Left lung (tissue), 10 donors: Measurements from ENCODE around the gene PITPNM3. TPM values are rescaled to one million over a fixed set of nuclear protein-coding genes. Genes with fewer than 3 reads are reported as not detected.

ENCODE experiments used
- ATAC-seq: fragments of 200-7000 bp; cut with Tn5 transposase; one replicate; pipeline ENCODE4 v1.9.1; 2020; ENCODE audit warnings: moderate library complexity
- DNase-seq, 4 donors: peaks; one replicate each; pipeline ENCODE4 v3.0.0-alpha.2; 2013 to 2020
- H3K27ac ChIP-seq, 2 donors: fragments of 200-600 bp; sonication (generic) in 1 of 2; one replicate each; pipeline versions ENCODE4 v1.5.0 to v1.8.0; 2020 to 2021
- H3K27me3 ChIP-seq, 2 donors: fragments of 200-600 bp; sonication (generic) in 1 of 2; one replicate each; pipeline versions ENCODE4 v1.5.0 to v1.8.0; 2020 to 2021
- H3K36me3 ChIP-seq, 2 donors: fragments of 200-600 bp; sonication (generic) in 1 of 2; one replicate each; pipeline versions ENCODE4 v1.5.0 to v1.8.0; 2020 to 2021
- H3K4me1 ChIP-seq, 2 donors: fragments of 200-600 bp; one replicate each; pipeline ENCODE4 v1.8.0; 2021
- H3K4me3 ChIP-seq, 2 donors: fragments of 200-600 bp; sonication (generic) in 1 of 2; one replicate each; pipeline versions ENCODE4 v1.5.0 to v1.8.0; 2020 to 2021; ENCODE audit warnings: mild to moderate bottlenecking in 1 of 2
- H3K9me3 ChIP-seq, 2 donors: fragments of 200-600 bp; sonication (generic) in 1 of 2; one replicate each; pipeline versions ENCODE4 v1.5.0 to v1.8.0; 2020 to 2021
- CTCF ChIP-seq, 2 donors: fragments of 200-600 bp; sonication (generic) in 1 of 2; IDR thresholded peaks; one replicate each; pipeline versions ENCODE4 v1.5.0 to v1.8.0; 2021; ENCODE audit warnings: antibody characterized with exemption in 2 of 2
- intact Hi-C, 2 donors: fragments of 100-400 bp; cut with DNase I; formaldehyde crosslinking; loops; one replicate each; pipeline versions ENCODE4 v1.11.2 to v1.14.2; 2022
- polyA plus RNA-seq, 6 donors: library from polyadenylated mRNA; unstranded; fragments of 120-200 nt; gene quantifications; one replicate each; pipeline ENCODE4 v1.2.1, GENCODE V29; 2013; ENCODE audit not compliant: insufficient read length in 6 of 6
- total RNA-seq, 2 donors: library from RNA; stranded (reverse); fragmentation: NEBNext Ultra II Directional; extraction: Animal tissue kit (Norgen Biotek cat#: 25700); gene quantifications; one replicate each; pipeline ENCODE4 v1.2.1, GENCODE V29; 2021
- donor health status: DM: no; HTN: yes; CAD: no.
- donor health status: DM: no; HTN: no; CAD: no.

Gene PITPNM3
- total and polyA plus RNA-seq, 8 donors = 3.6 to 13.8 (median 5.8) TPM

- intact Hi-C loops = no loop called here
- peaks cover 0 to 3% of the 10 kb centered on the region in 2 donors for H3K4me1 ChIP-seq
- DNase-seq (no peak), ATAC-seq (no peak)
- TF ChIP-seq CTCF (IDR thresholded peaks at IDR 0.05) = no peak
- H3K36me3 ChIP-seq = no peaks in the 10 kb centered on the region
- H3K27ac ChIP-seq = no peak overlapping the region
- no peaks in the 10 kb centered on the region for H3K27me3 ChIP-seq
- no peak overlapping the region for H3K4me3 ChIP-seq
- no peaks in the 10 kb centered on the region for H3K9me3 ChIP-seq
These were observed 48.3 kb downstream of the PITPNM3 start for GRCh38 chr17:6508016-6508415.

- no peaks in the 10 kb centered on the region for H3K9me3 ChIP-seq
- H3K27ac ChIP-seq = no peak overlapping the region
- ATAC-seq (peak; percentile 73), DNase-seq (no peak)
- peaks cover 0 to 3% of the 10 kb centered on the region in 2 donors for H3K4me1 ChIP-seq
- no peak overlapping the region for H3K4me3 ChIP-seq
- no peak for TF ChIP-seq CTCF (IDR thresholded peaks at IDR 0.05)
- H3K36me3 ChIP-seq = peaks cover 0 to 3% of the 10 kb centered on the region in 2 donors
- intact Hi-C loops = no loop called here
- H3K27me3 ChIP-seq = no peaks in the 10 kb centered on the region
These were observed 48.8 kb downstream of the PITPNM3 start for GRCh38 chr17:6507535-6507934.

GRCh38 chr17:6506679-6507231 is 49.6 kb downstream of the PITPNM3 start:
- Histone ChIP-seq H3K27ac (no peak overlapping the region), H3K4me1 (peaks cover 0 to 3% of the 10 kb centered on the region in 2 donors), H3K4me3 (no peak overlapping the region), H3K36me3 (peaks cover 0 to 4% of the 10 kb centered on the region in 2 donors), H3K9me3 (no peaks in the 10 kb centered on the region), H3K27me3 (no peaks in the 10 kb centered on the region)
- DNase-seq = peak in 2 of 4 donors; percentile 75 to 86
- TF ChIP-seq CTCF (IDR thresholded peaks at IDR 0.05) = no peak
- ATAC-seq = peak; percentile 92
- intact Hi-C loops = no loop called here

GRCh38 chr17:6505425-6506142 is 50.8 kb downstream of the PITPNM3 start:
- no peaks in the 10 kb centered on the region for H3K27me3 ChIP-seq
- intact Hi-C loops = no loop called here
- DNase-seq (no peak), ATAC-seq (no peak)
- H3K9me3 ChIP-seq = no peaks in the 10 kb centered on the region
- H3K36me3 ChIP-seq = peaks cover 0 to 4% of the 10 kb centered on the region in 2 donors
- H3K27ac ChIP-seq = no peak overlapping the region
- no peak for TF ChIP-seq CTCF (IDR thresholded peaks at IDR 0.05)
- no peak overlapping the region for H3K4me3 ChIP-seq
- peaks cover 0 to 3% of the 10 kb centered on the region in 2 donors for H3K4me1 ChIP-seq

- Histone ChIP-seq H3K36me3 (peaks cover 0 to 4% of the 10 kb centered on the region in 2 donors), H3K27me3 (no peaks in the 10 kb centered on the region), H3K4me3 (no peak overlapping the region), H3K27ac (no peak overlapping the region), H3K4me1 (peaks cover 0 to 3% of the 10 kb centered on the region in 2 donors), H3K9me3 (no peaks in the 10 kb centered on the region)
- TF ChIP-seq CTCF (IDR thresholded peaks at IDR 0.05) = no peak
- no peak for ATAC-seq
- intact Hi-C loops = no loop called here
- DNase-seq = no peak
These were observed 52.6 kb downstream of the PITPNM3 start for GRCh38 chr17:6503641-6504195.
